ENCODE results near the gene CRTAC1. TPM values are rescaled to one million over a fixed set of nuclear protein-coding genes. Genes with fewer than 3 reads are reported as not detected.

Gene CRTAC1
- total RNA-seq, 4 donors from 2014 or later: 0.41 to 0.79 TPM; not detected in 2

DNA sequence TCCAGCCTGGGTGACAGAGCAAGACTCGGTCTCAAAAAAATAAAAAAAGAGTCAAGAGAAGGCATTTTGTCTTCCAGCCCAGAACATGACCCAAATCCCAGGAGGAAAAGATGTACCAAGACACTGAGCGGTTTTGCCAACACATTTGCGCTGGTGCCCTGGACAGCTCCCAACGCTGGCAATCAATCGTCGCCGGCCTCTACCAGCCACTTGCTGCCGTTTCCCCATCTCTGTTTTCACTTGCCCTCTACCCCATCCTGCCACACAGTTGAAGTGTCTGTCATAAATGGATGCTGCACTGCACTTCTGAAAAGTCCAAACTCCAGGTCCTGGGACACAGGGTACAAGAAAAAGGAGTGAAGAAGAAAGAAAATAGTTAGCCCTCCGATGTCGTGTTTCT is 29.7 kb upstream of the CRTAC1 start:
- no peak for TF ChIP-seq POLR2A (IDR thresholded peaks at IDR 0.05)
- TF ChIP-seq, protein P1, sequence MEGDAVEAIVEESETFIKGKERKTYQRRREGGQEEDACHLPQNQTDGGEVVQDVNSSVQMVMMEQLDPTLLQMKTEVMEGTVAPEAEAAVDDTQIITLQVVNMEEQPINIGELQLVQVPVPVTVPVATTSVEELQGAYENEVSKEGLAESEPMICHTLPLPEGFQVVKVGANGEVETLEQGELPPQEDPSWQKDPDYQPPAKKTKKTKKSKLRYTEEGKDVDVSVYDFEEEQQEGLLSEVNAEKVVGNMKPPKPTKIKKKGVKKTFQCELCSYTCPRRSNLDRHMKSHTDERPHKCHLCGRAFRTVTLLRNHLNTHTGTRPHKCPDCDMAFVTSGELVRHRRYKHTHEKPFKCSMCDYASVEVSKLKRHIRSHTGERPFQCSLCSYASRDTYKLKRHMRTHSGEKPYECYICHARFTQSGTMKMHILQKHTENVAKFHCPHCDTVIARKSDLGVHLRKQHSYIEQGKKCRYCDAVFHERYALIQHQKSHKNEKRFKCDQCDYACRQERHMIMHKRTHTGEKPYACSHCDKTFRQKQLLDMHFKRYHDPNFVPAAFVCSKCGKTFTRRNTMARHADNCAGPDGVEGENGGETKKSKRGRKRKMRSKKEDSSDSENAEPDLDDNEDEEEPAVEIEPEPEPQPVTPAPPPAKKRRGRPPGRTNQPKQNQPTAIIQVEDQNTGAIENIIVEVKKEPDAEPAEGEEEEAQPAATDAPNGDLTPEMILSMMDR (IDR thresholded peaks at IDR 0.05): no peak
- DNase-seq: no peak
- Histone ChIP-seq H3K27me3 (no peaks in the 10 kb centered on the region), H3K9me3 (no peaks in the 10 kb centered on the region), H3K4me1 (no peaks in the 10 kb centered on the region), H3K27ac (no peak overlapping the region), H3K4me3 (no peak overlapping the region), H3K36me3 (no peaks in the 10 kb centered on the region)
- intact Hi-C loops (cut with DNase I; ENCODE audit: low total_unique reads) (no loop called here), in situ Hi-C loops (cut with MboI; ENCODE audit: low pct_ligation_motif_present in 1 of 4, low pct_unique_long_range_greater_than_20kb in 1 of 4, low sequenced_read_pairs in 3 of 4) (no loop called here)
- 76 to 85% methylated on average over 7 to 10 of the region's 10 CpGs for WGBS, 2 donors (ENCODE audit: low coverage in 1 of 2)

DNA sequence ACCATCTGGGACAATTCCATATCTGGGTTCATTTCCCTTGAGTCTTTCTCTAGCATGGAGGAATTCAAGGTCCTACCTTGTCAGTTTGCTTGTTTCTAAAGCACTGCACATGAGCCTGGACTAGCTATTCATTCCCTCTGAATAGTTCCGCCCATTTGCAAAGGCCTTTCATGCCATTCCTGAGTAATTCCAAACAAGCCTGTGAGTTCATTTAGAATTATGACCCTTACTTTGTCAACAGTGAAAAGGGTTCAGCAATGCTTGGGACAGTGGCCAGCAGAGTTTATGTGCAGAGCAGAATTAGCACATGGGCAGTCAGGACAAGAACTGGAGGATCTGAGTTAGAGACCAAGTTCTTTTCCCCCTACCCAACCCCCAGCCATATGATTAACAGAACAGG is 27.9 kb upstream of the CRTAC1 start:
- no peak overlapping the region for H3K27ac ChIP-seq
- TF ChIP-seq POLR2A (IDR thresholded peaks at IDR 0.05) (no peak), POLR2AphosphoS5 (IDR thresholded peaks at IDR 0.05) (no peak), EP300 (IDR thresholded peaks at IDR 0.05; ENCODE audit: low read depth) (no peak)
- TF ChIP-seq, protein P1 (IDR thresholded peaks at IDR 0.05): no peak
- H3K27me3 ChIP-seq: peaks cover 11% of the 10 kb centered on the region
- 80 to 83% methylated on average over 1 of the region's 1 CpG for WGBS, 2 donors (ENCODE audit: low coverage in 1 of 2)
- H3K9me3 ChIP-seq: no peaks in the 10 kb centered on the region
- H3K4me3 ChIP-seq: no peak overlapping the region
- H3K36me3 ChIP-seq: no peaks in the 10 kb centered on the region
- in situ Hi-C loops (cut with MboI; ENCODE audit: low pct_ligation_motif_present in 1 of 4, low pct_unique_long_range_greater_than_20kb in 1 of 4, low sequenced_read_pairs in 3 of 4) (no loop called here), intact Hi-C loops (cut with DNase I; ENCODE audit: low total_unique reads) (no loop called here)
- H3K4me1 ChIP-seq: no peaks in the 10 kb centered on the region
- DNase-seq: no peak

DNA sequence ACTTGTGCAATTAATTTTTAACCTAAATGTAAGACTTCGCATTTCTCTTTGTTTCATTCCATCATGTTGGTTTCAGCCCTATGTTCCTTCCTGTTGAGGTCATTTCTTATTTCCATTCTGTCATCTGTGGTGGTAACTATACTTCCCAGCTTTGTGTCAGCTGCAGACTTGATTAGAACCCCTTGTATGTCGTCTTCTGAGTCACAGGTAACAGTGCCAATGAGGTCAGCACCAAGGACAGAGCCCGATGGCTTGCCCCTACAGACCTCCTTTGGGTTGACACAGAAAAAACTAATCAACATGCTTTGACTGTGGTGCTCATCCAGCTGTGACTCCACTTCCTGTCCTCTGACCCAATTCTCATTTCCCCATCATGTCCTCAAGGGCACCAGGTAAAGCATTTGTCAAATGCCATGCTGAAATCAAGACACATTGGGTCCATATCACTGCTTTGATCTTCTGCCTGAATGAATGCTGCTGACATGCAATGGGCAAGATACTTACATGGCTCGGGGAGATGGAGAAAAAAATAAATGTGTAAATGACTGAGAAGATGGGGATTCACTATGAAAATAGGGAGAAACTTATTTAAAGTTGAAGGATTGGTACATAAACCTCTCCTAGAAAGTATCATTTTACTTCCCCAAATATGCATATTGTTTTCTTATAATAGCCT is 25.6 kb upstream of the CRTAC1 start:
- WGBS, 2 donors (ENCODE audit: low coverage in 1 of 2): 35 to 43% methylated on average over 1 to 4 of the region's 4 CpGs
- H3K4me1 ChIP-seq: no peaks in the 10 kb centered on the region
- intact Hi-C loops (cut with DNase I; ENCODE audit: low total_unique reads): no loop called here
- no peaks in the 10 kb centered on the region for H3K36me3 ChIP-seq
- no peak overlapping the region for H3K4me3 ChIP-seq
- TF ChIP-seq POLR2A (IDR thresholded peaks at IDR 0.05) (no peak), POLR2AphosphoS5 (IDR thresholded peaks at IDR 0.05) (no peak), EP300 (IDR thresholded peaks at IDR 0.05; ENCODE audit: low read depth) (no peak)
- TF ChIP-seq, protein P1 (IDR thresholded peaks at IDR 0.05): no peak
- in situ Hi-C loops (cut with MboI; ENCODE audit: low pct_ligation_motif_present in 1 of 4, low pct_unique_long_range_greater_than_20kb in 1 of 4, low sequenced_read_pairs in 3 of 4): no loop called here
- no peak for DNase-seq
- no peaks in the 10 kb centered on the region for H3K9me3 ChIP-seq
- no peak overlapping the region for H3K27ac ChIP-seq
- H3K27me3 ChIP-seq: peaks cover 27% of the 10 kb centered on the region

DNA sequence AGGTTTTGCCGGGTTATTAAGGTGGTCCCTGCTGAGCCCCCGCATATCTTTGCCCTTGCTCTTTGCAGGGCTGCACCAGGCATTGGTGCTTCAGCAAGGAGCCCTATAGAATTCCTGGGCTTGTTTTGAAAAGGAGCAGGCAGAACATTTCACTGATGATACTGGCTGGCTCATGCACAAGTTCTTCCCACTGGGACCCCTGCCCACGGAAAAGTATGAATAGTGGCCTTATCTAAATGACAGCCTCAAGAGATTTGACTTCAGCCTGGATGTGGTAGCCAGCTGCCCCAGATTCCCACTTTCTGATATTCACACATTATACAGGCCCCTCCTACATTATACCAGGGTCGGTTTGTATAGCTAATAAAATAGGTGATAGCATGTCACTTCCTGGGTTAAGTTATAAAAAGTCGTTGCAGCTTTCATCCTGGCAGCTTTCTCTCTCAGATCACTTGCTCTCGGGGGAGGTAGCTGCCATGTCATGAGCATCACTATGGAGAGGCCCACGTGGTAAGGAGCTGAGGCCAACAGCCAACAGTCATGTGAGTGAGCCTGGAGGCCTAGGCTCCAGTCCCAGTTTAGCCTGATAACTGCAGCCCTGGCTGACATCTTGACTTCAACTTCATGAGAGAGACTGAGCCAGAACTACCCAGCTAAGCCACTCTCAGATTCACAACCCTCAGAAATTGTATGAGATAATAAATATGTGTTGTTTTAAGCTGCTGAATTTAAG is 16.8 kb upstream of the CRTAC1 start:
- 50 to 80% methylated on average over 1 to 7 of the region's 7 CpGs for WGBS, 2 donors (ENCODE audit: low coverage in 1 of 2)
- H3K36me3 ChIP-seq: no peaks in the 10 kb centered on the region
- intact Hi-C loops (cut with DNase I; ENCODE audit: low total_unique reads) (no loop called here), in situ Hi-C loops (cut with MboI; ENCODE audit: low pct_ligation_motif_present in 1 of 4, low pct_unique_long_range_greater_than_20kb in 1 of 4, low sequenced_read_pairs in 3 of 4) (loop anchor here in 3 of 4 donors (10.0 to 25.0 kb wide), 3 partner anchors 132 to 260 kb away; no protein-coding TSS in a partner anchor)
- TF ChIP-seq EP300 (IDR thresholded peaks at IDR 0.05; ENCODE audit: low read depth): no peak
- TF ChIP-seq POLR2A (IDR thresholded peaks at IDR 0.05): no peak
- DNase-seq: no peak
- no peaks in the 10 kb centered on the region for H3K9me3 ChIP-seq
- peaks cover 28% of the 10 kb centered on the region for H3K27me3 ChIP-seq
- H3K4me1 ChIP-seq: no peaks in the 10 kb centered on the region
- no peak overlapping the region for H3K4me3 ChIP-seq
- no peak overlapping the region for H3K27ac ChIP-seq

Measured in transverse colon (tissue), 4 donors.